ENCODE results near the gene MRPL43.
A peak's percentile ranks its signal among the peaks of the same experiment; 100 is the strongest.

MRPL43 gene

DNA sequence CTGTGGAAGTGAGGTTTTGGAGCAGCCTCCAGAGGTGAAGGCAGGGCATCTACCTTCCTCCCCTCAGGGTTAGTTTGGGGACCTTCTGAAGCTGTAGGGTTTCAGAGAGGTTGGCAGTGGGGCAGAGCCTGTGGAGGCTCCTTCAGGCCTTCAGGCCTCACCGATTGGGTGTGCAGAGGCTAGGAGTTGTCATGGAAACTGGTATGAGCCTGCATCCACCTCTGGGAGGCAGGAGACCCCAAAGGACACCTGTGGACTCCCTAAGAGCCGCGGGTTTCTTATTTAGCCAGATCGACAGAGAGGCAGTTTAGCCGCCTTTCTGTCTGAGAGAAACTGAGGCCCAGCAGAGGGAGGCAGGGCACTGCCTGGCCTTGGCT lies 14.3 kb upstream of the MRPL43 start:
- DNase-seq: no peak

DNA sequence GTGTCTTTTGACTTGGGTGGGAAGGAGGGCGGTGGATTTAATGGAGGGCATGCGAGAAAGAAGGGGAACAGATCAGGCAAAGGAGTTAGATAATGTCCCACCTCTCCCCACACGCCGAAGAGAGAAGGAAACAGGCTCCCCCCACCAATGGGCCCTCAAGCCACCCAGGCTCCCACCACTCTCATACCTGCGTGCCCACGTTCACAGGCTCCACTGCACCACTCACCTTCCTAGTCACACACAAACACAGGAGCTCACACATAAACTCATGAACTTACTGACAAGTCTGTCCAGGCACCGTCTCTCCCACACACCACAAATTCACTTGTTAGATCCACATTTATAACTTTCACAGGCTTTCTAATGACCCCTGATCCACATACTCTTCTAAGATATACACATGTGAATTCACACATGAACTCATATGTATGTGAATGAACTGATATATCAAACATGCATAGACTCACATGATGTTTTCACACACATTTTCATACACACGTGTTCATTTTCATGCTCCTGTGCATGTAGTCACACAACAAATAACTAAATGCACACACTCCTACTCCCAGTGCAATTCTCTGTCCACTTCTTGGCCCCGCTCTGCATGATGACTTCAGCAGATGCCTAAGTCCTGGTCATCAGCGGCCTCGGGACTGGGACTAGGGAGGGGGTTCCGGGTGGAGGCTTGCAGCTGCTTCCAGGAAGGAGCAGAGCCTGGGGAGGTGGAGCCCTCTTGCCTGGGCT lies 13.8 kb upstream of the MRPL43 start:
- no peak for DNase-seq

DNA sequence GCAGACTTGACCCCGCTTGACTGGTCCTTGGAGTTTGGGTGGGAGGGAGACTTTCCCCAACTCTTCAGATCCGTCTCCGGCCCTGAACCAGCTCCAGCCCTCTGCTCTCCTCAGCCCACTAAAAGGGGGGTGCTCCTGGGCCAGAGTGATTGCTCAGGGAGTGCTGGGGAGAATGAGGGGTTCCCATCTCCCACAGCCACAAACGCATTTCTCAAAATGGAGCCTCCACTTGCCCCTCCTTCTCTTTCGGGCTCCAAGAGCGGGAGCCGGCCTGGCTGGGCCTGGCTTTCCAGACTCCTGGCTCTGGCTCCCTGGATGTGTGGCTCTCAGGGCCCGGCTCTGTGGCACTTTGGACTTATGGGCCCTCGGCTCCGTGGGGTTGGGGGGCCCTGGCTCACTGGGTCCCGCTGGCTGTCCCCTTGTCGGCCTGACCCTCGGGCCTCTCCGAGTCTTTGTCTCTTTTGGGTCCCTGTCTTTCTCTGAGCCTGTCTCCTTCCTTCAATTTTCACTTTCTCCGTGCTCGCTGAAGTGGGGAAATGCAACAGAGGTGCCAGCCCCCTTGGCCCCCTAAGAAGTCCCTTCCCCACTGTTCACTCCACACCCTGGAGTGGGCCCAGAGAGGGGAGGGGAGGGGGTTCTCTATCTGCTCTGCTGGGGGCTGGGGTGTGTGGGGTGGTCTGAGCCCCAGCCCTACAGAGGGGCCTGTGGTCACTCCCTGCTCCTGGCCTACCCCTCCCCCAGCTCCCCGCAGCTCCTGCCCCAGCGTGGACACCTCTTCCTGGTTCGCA lies 13.0 kb upstream of the MRPL43 start:
- no peak for DNase-seq

DNA sequence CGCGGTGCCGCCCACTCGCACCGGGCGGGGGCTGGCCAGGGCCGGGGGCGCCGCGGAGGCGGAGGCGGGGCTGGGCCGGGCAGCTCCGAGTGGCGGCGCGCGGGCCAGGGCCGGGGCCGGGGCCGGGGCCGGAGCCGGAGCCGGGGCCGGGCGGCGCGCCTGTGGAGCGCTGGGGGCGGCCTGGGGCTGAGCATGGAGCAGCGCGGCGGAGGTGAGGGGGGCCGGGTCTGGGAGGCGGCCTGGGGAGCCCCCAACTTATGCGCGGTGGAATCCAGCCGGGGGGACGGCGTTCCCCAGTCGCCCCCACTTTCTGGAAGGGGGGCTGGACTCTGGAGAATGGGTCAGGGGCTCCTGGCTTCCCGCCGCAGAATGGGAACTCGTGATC lies 12.4 kb upstream of the MRPL43 start, which contains the start of gene LZTS2:
Gene LZTS2 (plus strand): TSS at position 67 of the 385 bp plus-strand sequence. CDS start 2,731 bp downstream, outside the sequence.
- no peak for DNase-seq

DNA sequence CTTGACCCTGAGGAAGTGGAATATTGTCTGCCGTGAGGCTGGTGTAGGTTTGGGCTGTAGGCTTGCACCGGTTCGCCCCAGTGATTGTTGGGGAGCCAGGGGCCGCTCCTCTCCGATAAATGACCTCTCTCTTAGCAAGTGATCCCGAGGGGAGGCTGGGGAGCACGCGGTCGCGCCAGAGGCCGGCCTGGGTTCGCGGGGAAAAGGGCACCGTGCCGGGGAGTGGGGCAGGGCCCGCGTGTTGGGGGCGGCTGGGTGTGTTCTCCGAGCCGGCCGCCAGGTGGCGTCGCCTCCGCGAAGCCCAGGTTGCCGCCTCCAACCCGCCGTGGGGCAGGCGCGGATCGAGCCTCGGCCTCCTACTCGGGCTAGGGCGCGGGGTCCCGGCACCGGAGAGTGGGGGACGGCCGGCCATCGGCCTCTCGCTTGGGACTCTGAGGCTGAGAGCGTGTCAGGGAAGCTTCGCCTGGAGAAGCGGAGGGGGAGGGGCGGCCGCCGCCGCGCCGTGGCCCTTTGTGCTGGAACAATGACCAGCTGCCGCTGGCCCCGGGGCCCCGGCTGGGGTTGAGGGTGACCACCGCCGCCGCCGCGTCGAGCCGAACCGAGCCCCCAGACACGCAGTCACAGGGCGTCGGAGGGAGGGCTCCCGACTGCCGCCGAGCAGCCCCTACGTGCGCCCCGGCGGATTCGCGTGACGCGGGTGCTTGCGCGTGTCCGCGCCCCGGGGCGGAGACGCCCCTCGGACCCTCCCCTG lies 11.9 kb upstream of the MRPL43 start:
- DNase-seq: peak; percentile 92

DNA sequence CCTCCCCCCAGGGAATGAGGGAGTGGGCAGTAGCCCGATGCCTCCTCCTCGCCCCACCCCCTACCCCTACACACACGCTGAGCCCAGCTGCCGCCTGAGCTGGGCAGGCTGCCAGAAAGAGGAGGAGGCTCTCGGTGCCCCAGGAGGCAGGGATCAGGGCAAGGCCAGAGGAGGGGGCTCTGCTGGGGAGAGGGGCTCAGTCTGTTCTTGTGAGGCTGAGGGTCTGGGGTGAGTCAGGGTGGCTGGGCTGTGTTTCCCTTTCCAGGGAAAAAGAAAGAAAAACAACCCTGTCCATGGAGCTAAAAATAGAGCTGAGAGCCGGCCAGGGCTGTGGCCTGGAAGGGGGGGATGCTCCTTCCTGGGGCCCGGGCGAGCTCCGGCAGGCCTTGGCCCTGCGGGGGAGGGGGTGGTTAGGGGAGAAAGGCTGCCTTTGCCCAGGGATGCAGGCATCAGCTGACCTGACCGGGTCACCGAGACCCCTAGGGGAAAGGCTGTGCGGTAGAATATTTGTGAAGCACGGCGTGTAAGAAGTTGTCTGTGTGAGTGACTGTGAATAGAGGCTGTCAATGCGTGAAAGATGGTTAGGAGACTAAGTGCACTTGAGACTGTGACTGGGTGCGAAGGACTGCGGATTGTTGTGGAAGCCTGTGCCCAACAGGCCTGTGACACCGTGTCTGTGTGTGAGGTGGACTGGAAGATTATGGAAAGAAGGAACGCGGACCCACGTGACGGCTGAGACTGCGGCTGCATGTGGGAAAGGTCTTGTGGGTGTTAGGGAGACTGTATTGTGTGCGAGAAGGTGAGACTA lies 11.1 kb upstream of the MRPL43 start:
- peak; percentile 84 for DNase-seq

DNA sequence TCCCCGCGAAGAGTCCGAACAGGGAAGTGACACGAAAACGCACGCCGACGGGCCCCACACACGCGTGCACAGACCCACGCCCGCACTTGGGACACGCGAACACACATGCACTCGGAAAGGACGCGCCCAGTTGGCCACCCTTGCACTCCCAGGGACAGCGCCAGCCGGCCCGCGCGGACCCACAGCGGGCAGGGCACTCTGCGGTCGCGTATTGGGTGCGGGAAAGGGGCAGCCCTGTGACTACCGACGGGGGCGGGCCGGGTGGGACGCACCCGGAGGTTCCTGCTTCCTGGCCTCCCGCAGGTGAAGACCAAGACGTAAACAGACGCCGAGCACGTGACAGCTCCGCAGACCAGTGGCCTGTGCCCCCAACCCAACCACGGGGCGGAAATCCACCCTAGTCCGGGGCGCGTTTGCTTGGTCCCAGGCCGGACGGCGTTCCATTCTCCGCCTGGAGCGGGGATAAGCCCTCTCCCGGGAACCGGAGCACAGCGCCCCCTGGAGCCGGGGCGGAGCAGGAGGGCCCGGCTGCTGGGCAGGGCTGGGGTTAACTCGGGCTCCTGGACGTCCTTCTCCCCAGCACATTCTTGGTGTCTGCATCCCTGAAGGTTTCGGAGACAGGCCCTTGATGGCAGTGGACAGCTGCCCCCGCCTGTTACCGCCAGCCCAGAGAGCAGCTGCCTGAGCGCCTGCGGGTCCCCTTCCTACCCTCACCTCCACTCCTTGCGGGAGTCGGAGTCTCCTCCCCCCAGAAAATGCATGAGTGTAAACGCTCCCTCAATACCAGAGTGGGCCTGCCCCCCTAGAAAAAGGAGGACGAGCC lies 10.3 kb upstream of the MRPL43 start:
- DNase-seq: peak; percentile 92

DNA sequence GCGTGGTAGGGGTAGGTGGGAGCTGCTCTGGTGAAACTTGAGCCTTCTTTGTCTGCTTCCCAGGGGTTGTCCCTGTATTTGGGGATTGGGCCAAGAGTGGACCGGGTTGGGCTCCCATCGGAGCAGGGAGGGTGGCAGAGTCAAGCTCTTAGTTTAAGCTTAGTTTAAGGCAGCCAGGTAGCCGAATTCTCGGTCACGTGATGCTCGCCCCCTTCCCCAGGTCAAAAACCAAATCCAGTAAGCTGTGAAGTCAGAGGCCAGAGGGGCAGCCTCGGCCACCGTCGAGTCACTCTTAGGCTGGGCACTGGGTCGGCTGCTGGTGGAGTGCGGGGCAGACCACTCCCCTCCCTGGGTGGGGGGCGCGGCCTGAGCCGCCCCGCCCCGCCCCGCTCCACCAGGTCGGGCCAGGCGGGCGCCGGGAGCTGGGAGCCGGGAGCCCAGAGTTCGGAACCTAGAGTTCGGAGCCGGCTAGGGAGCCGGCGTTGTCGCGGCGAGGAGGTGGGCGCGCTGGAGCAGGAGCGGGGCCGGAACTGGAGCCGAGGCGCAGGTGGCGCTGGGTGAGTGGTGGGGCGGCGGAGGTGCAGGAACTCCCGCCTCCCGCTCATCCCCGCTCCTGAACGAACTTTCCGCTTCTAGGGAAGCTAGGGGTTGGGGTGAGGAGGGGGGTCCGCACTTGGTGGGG lies 9.5 kb upstream of the MRPL43 start:
- DNase-seq: no peak

DNA sequence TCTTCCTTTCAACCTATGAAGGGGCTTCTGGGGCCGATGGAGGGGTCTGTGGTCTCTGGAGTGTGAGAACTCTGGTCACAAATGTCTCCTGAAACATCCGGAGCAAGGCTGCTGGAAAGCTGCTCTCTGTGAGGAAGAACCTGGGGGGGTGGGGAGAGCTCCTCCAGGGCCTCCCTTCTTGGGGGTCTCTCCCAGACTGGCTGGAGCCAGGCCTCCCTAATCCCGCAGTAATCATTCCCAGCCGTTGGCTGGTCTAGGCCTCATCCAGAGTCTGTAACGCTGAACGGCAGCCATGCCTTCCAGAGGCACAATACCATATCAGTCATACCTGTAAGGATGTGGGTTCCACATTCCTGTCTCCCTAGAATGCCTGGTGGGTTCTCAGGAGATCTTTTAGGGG lies 7.9 kb upstream of the MRPL43 start:
- DNase-seq: no peak

DNA sequence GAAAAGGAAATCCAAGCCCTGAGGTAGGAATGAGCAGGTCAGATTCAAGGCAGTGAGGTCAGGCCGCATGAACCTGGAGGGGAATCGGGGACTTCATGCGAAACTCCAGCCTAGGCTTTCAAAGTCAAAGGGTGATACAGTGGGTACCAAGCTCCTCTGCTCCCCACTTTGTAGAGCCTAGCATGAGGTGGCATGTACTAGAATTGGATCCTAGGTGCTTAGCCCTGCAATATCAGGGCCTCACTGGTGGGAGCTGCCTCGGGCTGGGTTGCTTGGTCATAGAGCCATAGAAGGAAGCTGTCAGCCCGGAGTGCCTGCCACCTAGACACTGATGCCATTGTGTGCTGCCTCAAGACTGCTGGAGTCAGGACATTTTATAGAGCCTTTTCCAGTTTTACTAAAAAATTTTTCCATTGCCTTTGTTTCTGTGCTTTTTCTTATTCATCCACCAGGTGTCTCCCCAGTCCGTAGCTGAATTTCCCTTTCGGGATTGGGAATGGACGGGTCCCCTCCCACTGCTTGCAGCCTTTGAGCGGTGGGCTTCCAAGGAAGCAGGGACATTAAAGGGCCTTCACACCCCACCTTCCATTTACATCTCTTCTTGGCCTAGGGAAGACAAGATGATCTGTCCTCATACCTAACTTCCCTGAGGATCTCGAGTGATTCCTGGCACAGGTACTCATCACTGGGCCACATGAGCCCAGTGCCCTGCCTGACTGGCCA lies 6.8 kb upstream of the MRPL43 start:
- DNase-seq: no peak

DNA sequence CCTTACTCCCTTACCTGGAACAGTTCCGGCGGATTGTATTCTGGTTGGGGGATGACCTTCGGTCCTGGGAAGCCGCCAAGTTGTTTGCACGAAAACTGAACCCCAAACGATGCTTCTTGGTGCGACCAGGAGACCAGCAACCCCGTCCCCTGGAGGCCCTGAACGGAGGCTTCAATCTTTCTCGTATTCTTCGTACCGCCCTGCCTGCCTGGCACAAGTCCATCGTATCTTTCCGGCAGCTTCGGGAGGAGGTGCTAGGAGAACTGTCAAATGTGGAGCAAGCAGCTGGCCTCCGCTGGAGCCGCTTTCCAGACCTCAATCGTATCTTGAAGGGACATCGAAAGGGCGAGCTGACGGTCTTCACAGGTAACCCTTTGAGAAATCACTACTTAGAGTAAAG lies 1.8 kb upstream of the MRPL43 start:
- DNase-seq: no peak

DNA sequence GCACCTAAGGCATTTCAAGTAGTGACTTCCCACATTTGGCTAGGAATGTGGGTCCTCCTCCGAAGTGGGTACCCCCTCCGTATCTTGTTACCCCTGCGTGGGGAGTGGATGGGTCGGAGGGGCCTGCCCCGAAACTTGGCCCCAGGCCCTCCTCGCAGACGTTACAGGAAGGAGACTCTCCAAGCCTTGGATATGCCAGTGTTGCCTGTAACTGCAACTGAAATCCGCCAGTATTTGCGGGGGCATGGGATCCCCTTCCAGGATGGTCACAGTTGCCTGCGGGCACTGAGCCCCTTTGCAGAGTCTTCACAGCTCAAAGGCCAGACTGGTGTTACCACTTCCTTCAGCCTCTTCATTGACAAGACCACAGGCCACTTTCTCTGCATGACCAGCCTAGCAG lies 869 bp upstream of the MRPL43 start:
- DNase-seq: no peak

DNA sequence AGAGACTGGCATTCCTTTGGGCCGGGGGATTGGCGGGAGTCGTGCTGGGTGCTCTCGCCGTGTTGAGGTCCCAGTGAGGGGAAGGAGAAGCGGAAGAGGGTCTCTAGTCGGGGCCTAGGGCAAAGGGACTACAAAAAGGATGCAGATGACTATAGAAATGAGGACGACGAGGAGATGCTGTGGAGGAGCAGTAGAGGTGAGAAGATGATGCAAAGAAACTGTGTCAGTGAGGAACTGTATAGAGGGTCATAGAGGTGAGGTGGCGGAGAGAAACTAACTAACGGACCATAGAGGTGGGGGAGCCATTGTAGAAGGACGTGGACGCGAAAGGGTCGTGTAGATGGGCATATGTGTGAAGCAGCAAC lies 370 bp upstream of the MRPL43 start:
- DNase-seq: no peak

DNA sequence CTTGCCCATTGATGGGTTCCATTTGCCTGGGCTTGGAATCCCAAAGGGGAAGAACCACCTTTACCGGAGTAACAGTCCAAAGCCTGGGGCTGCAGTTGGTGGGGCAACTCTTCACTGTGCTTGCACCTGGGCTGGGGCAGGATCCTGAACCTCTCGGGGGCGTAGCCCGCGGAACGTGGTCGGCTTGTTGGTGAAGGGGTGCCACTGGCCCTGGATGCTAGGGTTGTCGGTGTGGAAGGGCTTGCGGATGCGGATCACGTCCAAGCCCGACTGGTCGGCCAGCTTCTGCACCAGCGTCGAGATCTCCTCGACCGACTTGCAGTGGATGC lies 710 bp downstream of the MRPL43 start:
- DNase-seq: no peak

DNA sequence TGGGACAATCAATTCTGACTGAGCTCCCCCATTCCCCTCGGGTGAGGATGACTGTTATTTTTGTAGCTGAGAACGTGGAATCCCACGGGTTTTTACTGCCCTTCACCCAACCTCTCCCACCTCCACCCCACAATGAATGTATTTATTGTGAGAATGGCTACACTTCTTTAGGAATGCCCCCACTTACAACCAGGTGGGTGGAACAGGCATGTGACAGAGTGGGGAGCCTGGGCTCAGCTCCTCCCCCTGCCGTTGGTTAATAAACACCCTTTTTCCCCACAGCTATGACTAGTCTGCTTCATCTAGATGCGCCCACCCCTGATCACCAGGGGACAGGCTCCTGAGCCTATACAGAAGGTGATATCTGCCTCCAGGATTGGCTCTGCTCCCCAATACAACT lies 2.0 kb downstream of the MRPL43 start:
- DNase-seq: no peak

DNA sequence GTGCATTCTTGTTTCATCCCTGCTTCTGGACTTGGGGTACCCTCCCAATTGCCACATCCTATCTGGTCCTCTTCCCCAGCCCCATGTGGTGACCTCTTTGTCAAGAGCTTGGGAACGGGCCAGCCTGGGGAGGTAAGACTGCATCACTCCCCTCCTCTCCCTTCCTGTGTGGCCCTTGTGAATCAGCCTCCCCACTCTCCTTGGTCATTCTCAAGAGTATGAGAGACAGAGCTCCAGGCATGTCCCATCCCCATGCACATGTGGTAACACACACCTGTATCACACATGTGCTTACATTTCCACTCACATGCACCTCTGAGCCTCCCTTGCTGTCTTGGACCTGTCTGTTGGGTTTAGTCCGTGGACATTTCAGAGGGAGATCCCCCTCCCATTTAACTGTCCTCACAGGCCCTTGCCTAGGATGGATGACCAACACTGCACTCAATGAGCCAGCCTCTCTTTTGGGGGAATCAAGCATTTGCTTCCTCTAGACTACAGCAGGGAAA lies 2.6 kb downstream of the MRPL43 start:
- no peak for DNase-seq

DNA sequence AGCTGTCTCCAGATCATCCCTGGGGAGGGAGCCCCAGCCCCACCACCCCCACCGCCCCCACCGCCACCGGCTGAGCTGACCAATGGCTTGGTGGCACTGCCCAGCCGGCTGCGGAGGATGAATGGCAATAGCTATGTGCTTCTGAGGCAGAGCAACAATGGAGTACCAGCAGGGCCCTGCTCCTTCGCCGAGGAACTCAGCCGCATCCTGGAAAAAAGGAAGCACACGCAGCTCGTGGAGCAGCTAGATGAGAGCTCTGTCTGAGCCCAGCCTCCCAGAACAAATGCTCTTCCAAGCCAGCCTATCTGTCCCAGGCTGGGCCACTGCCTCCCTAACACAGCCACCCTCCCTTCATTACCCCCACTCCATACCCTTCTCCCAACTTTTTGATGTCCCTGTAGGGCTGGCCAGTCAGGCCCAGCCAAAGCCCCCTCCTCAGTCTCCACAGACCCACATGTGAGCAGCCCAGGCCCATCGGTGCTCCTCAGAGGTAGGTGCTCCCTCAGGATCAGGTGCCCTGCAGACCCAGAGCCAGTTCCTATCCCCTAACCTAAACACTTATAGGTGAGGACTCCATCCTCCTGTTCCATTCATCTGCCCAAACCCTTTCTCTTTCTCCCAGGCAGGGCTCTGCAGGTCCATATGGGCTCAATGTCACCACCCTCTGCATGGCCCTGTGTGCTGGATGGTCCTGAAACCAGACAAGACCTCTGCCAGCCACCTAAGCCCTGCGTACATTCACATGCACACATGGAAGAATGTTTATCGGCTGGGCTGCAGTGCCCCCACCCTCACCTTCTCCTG lies 3.2 kb downstream of the MRPL43 start:
- peak; percentile 28 for DNase-seq

DNA sequence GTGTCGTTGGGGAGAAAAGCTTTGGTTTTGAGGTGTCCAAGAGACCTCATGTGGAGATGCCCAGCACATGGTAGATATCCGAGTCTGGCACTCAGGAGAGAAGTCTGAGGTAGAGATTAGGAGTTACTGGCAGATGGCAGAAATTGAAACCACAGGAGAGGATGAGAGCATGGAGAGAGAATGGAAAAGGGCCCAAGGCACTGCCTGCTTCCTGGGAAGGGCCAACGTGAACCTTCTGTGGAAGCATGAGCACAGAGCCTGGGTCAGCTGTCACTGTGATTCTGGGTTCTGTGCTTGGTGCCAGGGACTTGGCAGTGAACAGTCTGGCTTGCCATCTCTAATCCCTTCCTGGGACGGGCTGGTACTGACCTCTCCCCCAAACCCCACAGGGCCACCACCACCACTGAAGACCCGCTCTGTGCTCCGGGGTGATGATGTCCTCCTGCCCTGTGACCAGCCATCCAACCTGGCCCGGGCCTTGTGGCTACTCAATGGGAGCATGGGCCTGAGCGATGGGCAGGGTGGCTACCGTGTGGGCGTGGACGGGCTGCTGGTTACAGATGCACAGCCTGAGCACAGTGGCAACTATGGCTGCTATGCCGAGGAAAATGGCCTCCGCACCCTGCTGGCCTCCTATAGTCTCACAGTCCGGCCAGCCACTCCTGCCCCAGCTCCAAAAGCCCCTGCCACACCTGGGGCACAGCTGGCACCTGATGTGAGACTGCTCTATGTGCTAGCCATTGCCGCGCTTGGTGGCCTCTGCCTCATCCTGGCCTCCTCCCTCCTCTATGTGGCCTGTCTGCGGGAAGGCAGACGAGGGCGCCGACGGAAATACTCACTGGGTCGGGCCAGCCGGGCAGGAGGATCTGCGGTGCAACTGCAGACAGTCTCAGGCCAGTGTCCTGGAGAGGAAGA lies 4.1 kb downstream of the MRPL43 start:
- DNase-seq: peak; percentile 43
